ENCODE measurements around the gene FCSK. TPM values are rescaled to one million over a fixed set of nuclear protein-coding genes. Genes with fewer than 3 reads are reported as not detected.

The FCSK gene
- total and polyA plus RNA-seq, 2 of the 13 experiments (the other 11 are each of a cell fraction or from before 2014, with no cell fraction given): 9.1 to 19.2 TPM

DNA sequence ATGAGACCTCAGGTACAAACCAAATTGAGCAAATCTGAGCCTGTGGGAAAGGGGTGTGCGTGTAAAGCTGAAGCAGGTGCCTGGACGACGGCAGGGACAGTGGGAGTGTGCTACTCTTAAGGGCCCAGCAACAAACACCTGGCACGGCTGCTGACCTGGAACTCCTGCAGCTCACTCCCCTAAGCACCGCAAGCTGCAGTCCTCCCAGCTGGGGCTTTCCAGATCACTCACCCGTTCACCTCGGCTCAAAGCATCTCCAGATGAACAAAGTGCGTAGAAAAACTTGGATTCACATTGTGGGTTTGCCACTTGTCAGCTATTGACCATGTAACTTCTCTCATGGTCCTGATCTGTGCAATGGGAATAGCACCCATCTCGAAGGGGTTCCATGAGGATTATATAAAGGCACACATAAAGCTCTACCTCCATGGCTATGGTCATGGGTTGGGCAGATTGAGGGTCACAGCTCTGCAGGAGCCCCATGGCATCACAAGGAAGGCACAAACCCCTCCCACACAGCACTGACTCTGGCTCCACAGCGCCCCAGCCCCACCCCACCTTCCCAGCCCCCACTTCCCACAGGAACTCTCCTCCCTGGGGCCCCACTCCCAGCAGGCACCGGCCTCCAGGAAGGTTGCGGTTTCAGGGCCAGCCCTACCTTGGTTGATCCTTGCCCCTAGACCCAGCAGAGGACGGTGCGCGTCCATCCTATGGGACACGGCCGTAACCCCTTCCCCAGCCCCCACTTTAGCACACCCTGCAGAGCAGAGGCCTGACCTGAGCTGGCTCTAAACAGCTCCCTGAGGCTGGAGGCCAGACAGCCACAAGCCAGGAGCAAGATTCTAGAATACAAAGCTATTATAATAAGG lies 37.4 kb upstream of the FCSK start (continued):
- TF ChIP-seq, protein P1, sequence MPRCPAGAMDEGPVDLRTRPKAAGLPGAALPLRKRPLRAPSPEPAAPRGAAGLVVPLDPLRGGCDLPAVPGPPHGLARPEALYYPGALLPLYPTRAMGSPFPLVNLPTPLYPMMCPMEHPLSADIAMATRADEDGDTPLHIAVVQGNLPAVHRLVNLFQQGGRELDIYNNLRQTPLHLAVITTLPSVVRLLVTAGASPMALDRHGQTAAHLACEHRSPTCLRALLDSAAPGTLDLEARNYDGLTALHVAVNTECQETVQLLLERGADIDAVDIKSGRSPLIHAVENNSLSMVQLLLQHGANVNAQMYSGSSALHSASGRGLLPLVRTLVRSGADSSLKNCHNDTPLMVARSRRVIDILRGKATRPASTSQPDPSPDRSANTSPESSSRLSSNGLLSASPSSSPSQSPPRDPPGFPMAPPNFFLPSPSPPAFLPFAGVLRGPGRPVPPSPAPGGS (CRISPR knock-in tag; IDR thresholded peaks at IDR 0.05): no peak
- TF ChIP-seq ATAD3A (CRISPR knock-in tag; IDR thresholded peaks at IDR 0.05): no peak
- TF ChIP-seq POLR2AphosphoS2 (IDR thresholded peaks at IDR 0.05; ENCODE audit: low read depth, low read length): no peak
- TF ChIP-seq FOXP1 (IDR thresholded peaks at IDR 0.05): no peak
- no peak for TF ChIP-seq FOXP1 (CRISPR knock-in tag; IDR thresholded peaks at IDR 0.05)
- no peak for TF ChIP-seq MAF1 (CRISPR knock-in tag; IDR thresholded peaks at IDR 0.05; ENCODE audit: borderline replicate concordance)
- TF ChIP-seq GATAD2A (CRISPR knock-in tag; IDR thresholded peaks at IDR 0.05): 0 out of 2 replicates have a peak, but pooled peaks have one; percentile 22
- TF ChIP-seq TMF1 (CRISPR knock-in tag; IDR thresholded peaks at IDR 0.05; ENCODE audit: low read depth): no peak
- no peak for TF ChIP-seq SUZ12 (IDR thresholded peaks at IDR 0.05; ENCODE audit: low read depth, low read length)
- no peak for TF ChIP-seq ZXDC (CRISPR knock-in tag; IDR thresholded peaks at IDR 0.05)
- TF ChIP-seq, protein P2, sequence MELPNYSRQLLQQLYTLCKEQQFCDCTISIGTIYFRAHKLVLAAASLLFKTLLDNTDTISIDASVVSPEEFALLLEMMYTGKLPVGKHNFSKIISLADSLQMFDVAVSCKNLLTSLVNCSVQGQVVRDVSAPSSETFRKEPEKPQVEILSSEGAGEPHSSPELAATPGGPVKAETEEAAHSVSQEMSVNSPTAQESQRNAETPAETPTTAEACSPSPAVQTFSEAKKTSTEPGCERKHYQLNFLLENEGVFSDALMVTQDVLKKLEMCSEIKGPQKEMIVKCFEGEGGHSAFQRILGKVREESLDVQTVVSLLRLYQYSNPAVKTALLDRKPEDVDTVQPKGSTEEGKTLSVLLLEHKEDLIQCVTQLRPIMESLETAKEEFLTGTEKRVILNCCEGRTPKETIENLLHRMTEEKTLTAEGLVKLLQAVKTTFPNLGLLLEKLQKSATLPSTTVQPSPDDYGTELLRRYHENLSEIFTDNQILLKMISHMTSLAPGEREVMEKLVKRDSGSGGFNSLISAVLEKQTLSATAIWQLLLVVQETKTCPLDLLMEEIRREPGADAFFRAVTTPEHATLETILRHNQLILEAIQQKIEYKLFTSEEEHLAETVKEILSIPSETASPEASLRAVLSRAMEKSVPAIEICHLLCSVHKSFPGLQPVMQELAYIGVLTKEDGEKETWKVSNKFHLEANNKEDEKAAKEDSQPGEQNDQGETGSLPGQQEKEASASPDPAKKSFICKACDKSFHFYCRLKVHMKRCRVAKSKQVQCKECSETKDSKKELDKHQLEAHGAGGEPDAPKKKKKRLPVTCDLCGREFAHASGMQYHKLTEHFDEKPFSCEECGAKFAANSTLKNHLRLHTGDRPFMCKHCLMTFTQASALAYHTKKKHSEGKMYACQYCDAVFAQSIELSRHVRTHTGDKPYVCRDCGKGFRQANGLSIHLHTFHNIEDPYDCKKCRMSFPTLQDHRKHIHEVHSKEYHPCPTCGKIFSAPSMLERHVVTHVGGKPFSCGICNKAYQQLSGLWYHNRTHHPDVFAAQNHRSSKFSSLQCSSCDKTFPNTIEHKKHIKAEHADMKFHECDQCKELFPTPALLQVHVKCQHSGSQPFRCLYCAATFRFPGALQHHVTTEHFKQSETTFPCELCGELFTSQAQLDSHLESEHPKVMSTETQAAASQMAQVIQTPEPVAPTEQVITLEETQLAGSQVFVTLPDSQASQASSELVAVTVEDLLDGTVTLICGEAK (IDR thresholded peaks at IDR 0.05): no peak
- TF ChIP-seq, protein P2 (CRISPR knock-in tag; IDR thresholded peaks at IDR 0.05): peak; percentile 17; the same call in 1 of the 2 replicates
- TF ChIP-seq ZNF546 (CRISPR knock-in tag; conservative IDR thresholded peaks at IDR 0.05): no peak
- no peak for TF ChIP-seq SP140L (CRISPR knock-in tag; IDR thresholded peaks at IDR 0.05; ENCODE audit: borderline replicate concordance)
- TF ChIP-seq SMAD1 (CRISPR knock-in tag; IDR thresholded peaks at IDR 0.05; ENCODE audit: borderline replicate concordance, low read depth): no peak
- TF ChIP-seq ZNF557 (CRISPR knock-in tag; IDR thresholded peaks at IDR 0.05): no peak
- no peak for TF ChIP-seq SYNCRIP (IDR thresholded peaks at IDR 0.05; ENCODE audit: insufficient read depth, low read depth, low read length)
- no peak for TF ChIP-seq ZNF550 (CRISPR knock-in tag; IDR thresholded peaks at IDR 0.05; ENCODE audit: borderline replicate concordance)

Data from HepG2 (cell line).